Activated T-helper 17 cell treated with anti-CD3 and anti-CD28 coated beads, Interleukin-2, amount 50 U/mL, for 72 hours (primary cell): ENCODE data around the gene MAN2B2. TPM values are rescaled to one million over a fixed set of nuclear protein-coding genes. Genes with fewer than 3 reads are reported as not detected.

ENCODE experiments used
- ATAC-seq: fragments of 150-1000 bp; cut with Tn5 transposase; replicated peaks from 2 replicates; pipeline ENCODE4 v1.10.0; 2021; ENCODE audit warnings: mild to moderate bottlenecking, moderate library complexity
- H3K27ac Mint-ChIP-seq: one replicate; pipeline ENCODE4 v1.8.0; 2022; ENCODE audit warnings: mixed read lengths
- H3K27me3 Mint-ChIP-seq: one replicate; pipeline ENCODE4 v1.8.0; 2022; ENCODE audit warnings: mixed read lengths
- H3K36me3 Mint-ChIP-seq: one replicate; pipeline ENCODE4 v1.8.0; 2022; ENCODE audit warnings: low read depth, mild to moderate bottlenecking, mixed read lengths
- H3K4me1 Mint-ChIP-seq: one replicate; pipeline ENCODE4 v1.8.0; 2022; ENCODE audit warnings: mixed read lengths
- H3K4me3 Mint-ChIP-seq: one replicate; pipeline ENCODE4 v1.8.0; 2022; ENCODE audit warnings: mild to moderate bottlenecking, mixed read lengths
- H3K9me3 Mint-ChIP-seq: one replicate; pipeline ENCODE4 v1.8.0; 2022; ENCODE audit warnings: mixed read lengths
- total RNA-seq, 2 donors: library from RNA; stranded (reverse); gene quantifications; one replicate each; pipeline ENCODE4 v1.2.3, GENCODE V29; 2022

Gene MAN2B2
- total RNA-seq, 2 donors from 2014 or later: 19.5 to 20.3 TPM

- Mint-ChIP-seq H3K4me3 (no peak overlapping the region), H3K27ac (no peak overlapping the region), H3K4me1 (no peaks in the 10 kb centered on the region), H3K36me3 (peaks cover 57% of the 10 kb centered on the region), H3K9me3 (no peaks in the 10 kb centered on the region), H3K27me3 (no peaks in the 10 kb centered on the region)
- no peak for ATAC-seq
Measured at GRCh38 chr4:6586715-6587325, 11.8 kb downstream of the MAN2B2 start.

GRCh38 chr4:6589444-6589843, 14.5 kb downstream of the MAN2B2 start:
- Mint-ChIP-seq H3K4me1 (no peaks in the 10 kb centered on the region), H3K27me3 (no peaks in the 10 kb centered on the region), H3K36me3 (peaks cover 35% of the 10 kb centered on the region), H3K9me3 (no peaks in the 10 kb centered on the region), H3K4me3 (no peak overlapping the region), H3K27ac (no peak overlapping the region)
- ATAC-seq: no peak

GRCh38 chr4:6591313-6591712, 16.3 kb downstream of the MAN2B2 start:
- no peak overlapping the region for H3K4me3 Mint-ChIP-seq
- no peaks in the 10 kb centered on the region for H3K9me3 Mint-ChIP-seq
- no peaks in the 10 kb centered on the region for H3K4me1 Mint-ChIP-seq
- no peak for ATAC-seq
- no peaks in the 10 kb centered on the region for H3K27me3 Mint-ChIP-seq
- H3K36me3 Mint-ChIP-seq: peaks cover 31% of the 10 kb centered on the region
- no peak overlapping the region for H3K27ac Mint-ChIP-seq

- Mint-ChIP-seq H3K36me3 (peaks cover 31% of the 10 kb centered on the region), H3K9me3 (no peaks in the 10 kb centered on the region), H3K4me3 (no peak overlapping the region), H3K27ac (no peak overlapping the region), H3K27me3 (no peaks in the 10 kb centered on the region), H3K4me1 (no peaks in the 10 kb centered on the region)
- ATAC-seq: no peak
Measured at GRCh38 chr4:6591781-6592180, 16.8 kb downstream of the MAN2B2 start.

- no peaks in the 10 kb centered on the region for H3K27me3 Mint-ChIP-seq
- peaks cover 21% of the 10 kb centered on the region for H3K36me3 Mint-ChIP-seq
- no peak overlapping the region for H3K4me3 Mint-ChIP-seq
- H3K4me1 Mint-ChIP-seq: no peaks in the 10 kb centered on the region
- ATAC-seq: no peak
- H3K9me3 Mint-ChIP-seq: no peaks in the 10 kb centered on the region
- H3K27ac Mint-ChIP-seq: no peak overlapping the region
Measured at GRCh38 chr4:6592804-6593563, 18.0 kb downstream of the MAN2B2 start.

- no peaks in the 10 kb centered on the region for H3K27me3 Mint-ChIP-seq
- H3K9me3 Mint-ChIP-seq: no peaks in the 10 kb centered on the region
- ATAC-seq: no peak
- no peaks in the 10 kb centered on the region for H3K4me1 Mint-ChIP-seq
- no peak overlapping the region for H3K27ac Mint-ChIP-seq
- H3K4me3 Mint-ChIP-seq: no peak overlapping the region
- H3K36me3 Mint-ChIP-seq: peaks cover 18% of the 10 kb centered on the region
Measured at GRCh38 chr4:6594341-6594740, 19.4 kb downstream of the MAN2B2 start.

- no peaks in the 10 kb centered on the region for H3K27me3 Mint-ChIP-seq
- H3K9me3 Mint-ChIP-seq: no peaks in the 10 kb centered on the region
- ATAC-seq: no peak
- H3K27ac Mint-ChIP-seq: no peak overlapping the region
- H3K4me3 Mint-ChIP-seq: no peak overlapping the region
- H3K36me3 Mint-ChIP-seq: peaks cover 14% of the 10 kb centered on the region
- no peaks in the 10 kb centered on the region for H3K4me1 Mint-ChIP-seq
Measured at GRCh38 chr4:6594826-6595355, 19.9 kb downstream of the MAN2B2 start.

- Mint-ChIP-seq H3K27ac (no peak overlapping the region), H3K9me3 (no peaks in the 10 kb centered on the region), H3K4me3 (no peak overlapping the region), H3K4me1 (no peaks in the 10 kb centered on the region), H3K36me3 (peaks cover 8% of the 10 kb centered on the region), H3K27me3 (no peaks in the 10 kb centered on the region)
- peak; percentile 28 for ATAC-seq
Measured at GRCh38 chr4:6595897-6596537, 21.0 kb downstream of the MAN2B2 start.

GRCh38 chr4:6596948-6597347, 22.0 kb downstream of the MAN2B2 start:
- no peaks in the 10 kb centered on the region for H3K9me3 Mint-ChIP-seq
- H3K36me3 Mint-ChIP-seq: peaks cover 15% of the 10 kb centered on the region
- no peaks in the 10 kb centered on the region for H3K4me1 Mint-ChIP-seq
- no peak overlapping the region for H3K4me3 Mint-ChIP-seq
- H3K27ac Mint-ChIP-seq: no peak overlapping the region
- H3K27me3 Mint-ChIP-seq: no peaks in the 10 kb centered on the region
- no peak for ATAC-seq

- H3K36me3 Mint-ChIP-seq: peaks cover 27% of the 10 kb centered on the region
Measured at GRCh38 chr4:6598127-6598526, 23.1 kb downstream of the MAN2B2 start.

GRCh38 chr4:6598641-6599040, 23.7 kb downstream of the MAN2B2 start:
- Mint-ChIP-seq H3K9me3 (no peaks in the 10 kb centered on the region), H3K27me3 (no peaks in the 10 kb centered on the region), H3K36me3 (peaks cover 32% of the 10 kb centered on the region), H3K4me3 (no peak overlapping the region), H3K27ac (no peak overlapping the region), H3K4me1 (no peaks in the 10 kb centered on the region)
- no peak for ATAC-seq

More at GRCh38 chr4:6598127-6598526, 23.1 kb downstream of the MAN2B2 start:
- Mint-ChIP-seq H3K9me3 (no peaks in the 10 kb centered on the region), H3K4me1 (no peaks in the 10 kb centered on the region), H3K27ac (no peak overlapping the region), H3K27me3 (no peaks in the 10 kb centered on the region), H3K4me3 (no peak overlapping the region)
- no peak for ATAC-seq

GRCh38 chr4:6601661-6602250, 26.8 kb downstream of the MAN2B2 start:
- H3K27ac Mint-ChIP-seq: no peak overlapping the region

GRCh38 chr4:6602289-6602688, 27.3 kb downstream of the MAN2B2 start:
- Mint-ChIP-seq H3K27ac (no peak overlapping the region), H3K9me3 (no peaks in the 10 kb centered on the region), H3K4me3 (no peak overlapping the region), H3K27me3 (no peaks in the 10 kb centered on the region), H3K4me1 (no peaks in the 10 kb centered on the region), H3K36me3 (peaks cover 60% of the 10 kb centered on the region)
- ATAC-seq: no peak

More at GRCh38 chr4:6601661-6602250, 26.8 kb downstream of the MAN2B2 start:
- ATAC-seq: no peak
- H3K4me3 Mint-ChIP-seq: no peak overlapping the region
- H3K9me3 Mint-ChIP-seq: no peaks in the 10 kb centered on the region
- no peaks in the 10 kb centered on the region for H3K27me3 Mint-ChIP-seq
- peaks cover 55% of the 10 kb centered on the region for H3K36me3 Mint-ChIP-seq
- no peaks in the 10 kb centered on the region for H3K4me1 Mint-ChIP-seq

- no peaks in the 10 kb centered on the region for H3K4me1 Mint-ChIP-seq
- ATAC-seq: no peak
- H3K27me3 Mint-ChIP-seq: no peaks in the 10 kb centered on the region
- H3K27ac Mint-ChIP-seq: no peak overlapping the region
- H3K4me3 Mint-ChIP-seq: no peak overlapping the region
- H3K9me3 Mint-ChIP-seq: no peaks in the 10 kb centered on the region
- peaks cover 69% of the 10 kb centered on the region for H3K36me3 Mint-ChIP-seq
Measured at GRCh38 chr4:6603128-6603527, 28.1 kb downstream of the MAN2B2 start.
